Esophagus mucosa (tissue), 1 donor: ENCODE data around the gene MAST4. TPM values are rescaled to one million over a fixed set of nuclear protein-coding genes. Genes with fewer than 3 reads are reported as not detected.
A peak's percentile ranks its signal among the peaks of the same experiment; 100 is the strongest.
"Not testable (repeated sequence)": the region's sequence is repeated elsewhere in the genome, so short reads cannot be mapped to it uniquely, and the experiment has no call there.

ENCODE experiments used
- ATAC-seq: fragments of 200-7000 bp; cut with Tn5 transposase; one replicate; pipeline ENCODE4 v1.9.1; 2020
- total RNA-seq: library from RNA; stranded (reverse); gene quantifications from one replicate; pipeline ENCODE4 v1.2.4, GENCODE V29; 2023
- donor health status: DM: yes; HTN: yes; CAD: no.

MAST4 gene
- total RNA-seq, 1 donor from 2014 or later = 106 TPM

GRCh38 chr5:66814146-66814991, 218.2 kb downstream of the MAST4 start:
- peak; percentile 60 for ATAC-seq

DNA sequence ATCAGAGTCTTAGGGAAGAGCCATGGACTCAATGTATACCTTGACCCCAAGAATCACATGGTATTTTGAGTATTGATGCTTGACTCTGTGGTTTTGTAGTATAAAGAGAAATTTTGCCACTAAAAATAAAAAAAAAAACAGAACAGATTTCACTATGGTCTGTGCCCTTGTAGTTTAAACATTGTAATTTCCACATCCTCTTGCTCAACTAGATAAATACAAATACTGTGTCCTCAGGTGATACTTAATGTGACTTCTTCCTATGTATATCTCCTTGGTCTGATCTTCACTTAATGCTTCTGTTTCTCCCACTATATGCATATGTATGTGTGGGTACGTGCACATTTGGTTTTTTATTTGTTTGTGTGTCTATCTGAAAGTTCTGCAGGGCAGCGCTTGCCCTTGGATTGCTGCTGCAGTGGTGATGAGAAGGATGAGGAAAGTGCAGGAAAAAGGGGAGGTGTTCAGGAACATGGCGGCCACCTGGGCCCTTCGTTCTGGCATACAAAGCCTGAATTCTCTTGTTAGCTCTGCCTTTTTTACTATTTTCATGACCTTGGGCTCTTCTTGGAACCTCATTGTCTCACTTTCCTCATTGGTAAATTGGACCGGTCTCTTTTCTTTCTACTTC, 222.2 kb downstream of the MAST4 start:
- no peak for ATAC-seq

GRCh38 chr5:66818935-66819328, 222.7 kb downstream of the MAST4 start:
- no peak for ATAC-seq

GRCh38 chr5:66820630-66821207, 224.5 kb downstream of the MAST4 start:
- ATAC-seq = no peak

- peak; percentile 77 for ATAC-seq
Measured at GRCh38 chr5:66821688-66822429, 225.7 kb downstream of the MAST4 start.

- ATAC-seq = not testable (repeated sequence)
Measured at GRCh38 chr5:66822906-66823305, 226.7 kb downstream of the MAST4 start.

DNA sequence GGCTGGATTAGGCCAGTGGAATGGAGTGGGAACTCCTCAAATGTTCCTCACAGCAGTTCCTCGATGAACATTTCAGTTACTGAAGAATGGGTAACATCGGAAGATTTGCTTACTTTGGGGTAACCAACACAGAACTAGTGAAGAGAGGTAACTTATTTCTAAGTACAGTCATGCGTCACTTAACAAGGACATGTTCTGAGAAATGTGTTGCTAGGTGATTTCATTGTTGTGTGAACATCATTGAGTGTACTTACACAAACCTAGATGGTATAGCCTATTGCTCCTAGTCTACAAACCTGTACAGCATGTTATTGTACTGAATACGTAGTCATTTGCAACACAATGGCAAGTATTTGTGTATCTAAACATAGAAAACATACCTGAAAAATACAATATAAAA, 228.3 kb downstream of the MAST4 start:
- no peak for ATAC-seq

- no peak for ATAC-seq
Measured at GRCh38 chr5:66826263-66826662, 230.1 kb downstream of the MAST4 start.

- ATAC-seq = no peak
Measured at GRCh38 chr5:66826696-66827095, 230.5 kb downstream of the MAST4 start.

DNA sequence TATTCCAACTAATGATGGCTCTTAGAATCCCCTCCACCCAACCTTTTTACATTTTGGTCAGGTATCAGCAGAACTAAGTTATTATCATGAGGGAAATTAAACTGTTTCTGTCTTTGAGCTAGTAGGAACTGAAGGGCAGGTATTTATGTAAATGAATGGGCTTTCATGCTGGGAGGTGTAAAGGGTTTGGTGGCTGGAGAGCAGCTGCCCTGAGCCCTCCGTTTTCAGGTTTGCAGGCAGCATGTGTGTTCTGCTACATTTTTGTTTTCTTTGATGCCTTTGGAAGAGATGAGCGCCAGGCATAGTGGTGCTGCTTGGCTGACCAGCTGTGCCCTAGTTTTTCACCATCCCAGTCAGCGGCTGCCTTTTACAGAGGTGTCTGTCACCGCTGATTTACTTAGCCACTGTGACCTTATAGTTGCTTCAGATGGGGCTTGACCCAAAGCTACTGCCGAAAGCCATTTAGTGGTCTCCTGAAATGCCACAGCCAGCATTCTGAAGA, 231.9 kb downstream of the MAST4 start:
- no peak for ATAC-seq

DNA sequence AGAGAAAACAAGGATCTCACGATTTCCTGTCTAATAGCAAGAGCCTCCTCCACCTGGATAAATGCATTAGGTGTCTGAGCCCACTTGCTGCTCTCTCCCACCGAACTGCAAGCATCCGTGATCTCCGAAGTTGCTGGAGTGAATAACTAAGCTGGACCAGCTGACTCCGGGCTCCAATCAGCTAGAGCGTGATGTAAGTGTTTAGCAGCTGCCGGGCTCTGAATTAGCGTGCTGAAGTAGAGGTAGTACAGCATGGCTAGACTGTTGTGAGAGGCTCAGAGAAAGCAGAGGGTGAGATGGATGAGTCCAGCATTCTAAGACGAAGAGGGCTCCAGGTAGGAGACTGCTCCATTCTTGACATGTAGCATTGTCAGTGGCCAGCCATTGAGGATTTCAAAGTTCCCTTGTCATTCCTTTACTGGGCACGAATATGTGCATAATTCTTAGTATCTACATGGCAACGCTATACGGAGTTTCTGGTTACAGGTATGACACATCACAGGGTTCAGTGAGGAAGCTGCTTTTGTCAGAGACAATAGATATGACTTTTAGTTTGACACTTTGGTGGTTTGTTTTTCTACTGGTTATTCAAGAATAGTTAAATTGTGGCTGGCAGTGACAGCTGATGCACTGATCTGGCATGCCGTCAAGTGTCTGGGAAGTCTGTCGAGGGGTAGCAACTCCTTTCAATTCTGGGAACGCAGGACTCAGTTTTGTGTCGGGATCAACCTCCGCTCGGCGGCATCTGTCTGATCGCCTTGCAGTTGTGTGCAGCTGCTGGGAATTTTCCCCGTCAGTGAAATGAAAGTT, 232.6 kb downstream of the MAST4 start:
- peak; percentile 92 for ATAC-seq

GRCh38 chr5:66829358-66829674, 233.1 kb downstream of the MAST4 start:
- no peak for ATAC-seq

- peak; percentile 58 for ATAC-seq
Measured at GRCh38 chr5:66829826-66830225, 233.6 kb downstream of the MAST4 start.

DNA sequence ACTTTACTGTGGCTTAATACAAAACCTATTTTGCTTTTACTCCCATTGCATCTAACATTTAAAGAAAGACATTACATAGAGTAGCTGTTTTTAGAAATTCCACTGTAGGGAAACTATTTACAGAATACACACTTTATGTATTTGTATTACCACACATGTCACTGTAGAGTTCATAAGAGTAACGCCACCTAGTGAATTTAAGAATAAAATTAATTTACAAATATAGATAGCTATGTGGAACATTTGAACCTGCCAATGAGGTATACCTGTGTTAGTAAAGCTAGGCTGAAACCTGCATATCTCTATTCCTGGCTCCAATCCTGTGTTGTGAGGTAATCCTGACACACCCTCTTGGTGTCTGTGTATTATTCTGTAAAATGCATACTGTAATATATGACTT, 234.4 kb downstream of the MAST4 start:
- ATAC-seq = peak; percentile 48

GRCh38 chr5:66839636-66840185, 243.5 kb downstream of the MAST4 start:
- ATAC-seq = no peak

- ATAC-seq = peak; percentile 60
Measured at GRCh38 chr5:66840511-66841013, 244.4 kb downstream of the MAST4 start.

DNA sequence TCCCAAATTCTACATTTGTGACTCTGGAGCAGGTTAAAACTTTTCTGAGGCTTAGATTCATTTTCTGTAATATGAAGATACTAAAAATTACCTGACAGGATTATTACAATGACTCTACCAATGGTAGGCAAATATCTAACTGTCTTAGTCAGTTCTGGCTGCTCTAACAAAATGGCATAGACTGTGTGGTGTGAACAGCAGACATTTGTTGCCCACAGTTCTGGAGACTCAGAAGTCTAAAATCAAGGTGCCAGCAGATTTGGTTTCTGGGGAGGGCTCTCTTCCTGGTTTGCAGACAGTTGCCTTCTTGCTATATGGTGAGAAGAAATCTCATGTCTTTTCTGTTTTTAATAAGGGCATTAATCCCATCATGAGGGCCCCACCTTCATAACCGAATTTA, 245.1 kb downstream of the MAST4 start:
- no peak for ATAC-seq

- ATAC-seq = no peak
Measured at GRCh38 chr5:66842540-66842939, 246.3 kb downstream of the MAST4 start.

DNA sequence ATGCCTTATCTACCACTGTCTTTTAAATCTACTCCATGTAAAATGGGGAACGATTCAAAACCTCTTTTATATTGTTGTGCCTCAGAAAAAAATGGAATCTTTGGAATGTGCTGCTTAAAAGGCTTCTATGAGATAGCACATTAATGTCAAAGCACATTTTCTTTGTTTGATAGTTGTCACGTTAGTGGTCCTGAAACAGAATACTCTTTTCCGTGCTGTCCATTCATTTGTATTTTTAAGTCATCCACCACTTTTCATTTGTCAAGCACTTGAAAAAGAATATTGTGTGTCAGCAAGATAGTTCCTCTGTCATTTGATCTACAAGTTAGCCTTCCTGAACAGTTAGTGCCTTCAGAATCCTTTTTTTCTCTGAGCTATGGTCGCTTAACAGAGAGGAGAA, 246.9 kb downstream of the MAST4 start:
- ATAC-seq = no peak

DNA sequence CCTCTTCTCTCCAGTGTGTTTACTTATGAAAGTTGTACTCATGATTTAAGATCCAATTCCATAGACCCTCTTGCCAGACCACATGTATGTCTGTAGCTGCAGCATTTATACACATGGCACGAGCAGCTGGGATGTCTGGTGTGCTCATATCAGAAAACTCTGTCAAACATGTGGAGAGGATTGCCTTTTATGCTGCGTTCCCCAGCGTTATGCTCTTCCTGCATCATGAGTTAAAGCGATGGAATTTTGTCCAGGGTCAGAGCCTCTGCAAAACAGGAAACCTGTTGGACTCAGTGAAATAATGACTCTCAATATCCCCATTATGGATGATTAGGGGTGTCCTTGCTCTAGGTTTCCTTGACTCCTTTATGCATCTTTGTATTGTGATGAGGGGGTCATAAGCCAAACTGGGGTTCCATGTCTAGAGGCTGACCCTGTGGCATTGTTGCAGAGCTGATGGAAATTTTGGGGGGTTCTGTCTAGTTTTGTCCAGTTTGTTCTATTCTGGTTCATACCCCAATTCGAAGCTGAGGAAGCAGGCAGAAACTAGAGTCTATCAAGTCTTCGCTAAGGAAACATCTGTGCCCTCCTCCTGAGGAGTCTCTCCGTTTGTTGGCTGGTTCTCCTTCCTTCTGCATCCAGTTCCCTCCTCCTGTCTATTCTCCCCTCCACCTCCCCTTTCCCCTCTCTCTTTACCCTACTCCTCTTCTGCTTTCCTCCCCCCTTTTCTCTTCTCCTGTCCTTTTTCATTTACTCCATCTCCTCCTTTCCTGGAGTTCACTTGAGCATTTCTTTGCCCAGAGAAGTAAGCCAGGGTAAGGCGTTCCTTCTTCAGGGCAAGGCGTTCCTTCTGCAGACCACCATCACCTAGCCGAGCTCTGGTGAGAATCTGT, 252.8 kb downstream of the MAST4 start:
- ATAC-seq = no peak

- ATAC-seq = peak; percentile 76
Measured at GRCh38 chr5:66849803-66850202, 253.6 kb downstream of the MAST4 start.
